Measurements from ENCODE around the gene BLOC1S2. TPM values are rescaled to one million over a fixed set of nuclear protein-coding genes. Genes with fewer than 3 reads are reported as not detected.

Gene BLOC1S2
- total RNA-seq, 1 donor from 2014 or later = 28.2 TPM

Other genes with a start within 250 kb of the BLOC1S2 start
- not detected in 2 replicates for gene CPN1, start 204.8 kb downstream of the BLOC1S2 start, total RNA-seq
- gene ERLIN1, start 100.7 kb downstream of the BLOC1S2 start, total RNA-seq = 21.8 and 28.0 TPM in 2 replicates
- 16.1 and 21.2 TPM in 2 replicates for gene CHUK, start 57.1 kb downstream of the BLOC1S2 start, total RNA-seq
- 20.5 and 21.0 TPM in 2 replicates for gene CWF19L1, start 19.0 kb downstream of the BLOC1S2 start, total RNA-seq
- not detected in 2 replicates for gene PKD2L1, start 43.5 kb upstream of the BLOC1S2 start, total RNA-seq
- gene SCD, start 60.6 kb upstream of the BLOC1S2 start, total RNA-seq = 29.8 and 60.1 TPM in 2 replicates
- gene WNT8B, start 176.3 kb upstream of the BLOC1S2 start, total RNA-seq = not detected in 2 replicates
- 0.65 and 2.0 TPM in 2 replicates for gene SEC31B, start 233.2 kb upstream of the BLOC1S2 start, total RNA-seq
- 152 and 182 TPM in 2 replicates for gene NDUFB8, start 243.2 kb upstream of the BLOC1S2 start, total RNA-seq
- 5.4 and 6.3 TPM in 2 replicates for gene HIF1AN, start 249.3 kb upstream of the BLOC1S2 start, total RNA-seq

Measured in lung microvascular endothelial cell (primary cell).